Activated CD4-positive, CD25-positive, alpha-beta regulatory T cell treated with anti-CD3 and anti-CD28 coated beads, Interleukin-2, amount 50 U/mL, for 72 hours (primary cell): ENCODE results near the gene RFC4.
A peak's percentile ranks its signal among the peaks of the same experiment; 100 is the strongest.
"Not testable (repeated sequence)": the region's sequence is repeated elsewhere in the genome, so short reads cannot be mapped to it uniquely, and the experiment has no call there.

Source experiments
- DNase-seq: peaks from one replicate; pipeline ENCODE4 v3.0.0; 2021

Gene RFC4

GRCh38 chr3:186806089-186807055 is at the start of gene RFC4:
Gene RFC4 (minus strand): TSS chr3:186806482. CDS start chr3:186804713, 1,769 bp downstream.
- peak; percentile 83 for DNase-seq

DNA sequence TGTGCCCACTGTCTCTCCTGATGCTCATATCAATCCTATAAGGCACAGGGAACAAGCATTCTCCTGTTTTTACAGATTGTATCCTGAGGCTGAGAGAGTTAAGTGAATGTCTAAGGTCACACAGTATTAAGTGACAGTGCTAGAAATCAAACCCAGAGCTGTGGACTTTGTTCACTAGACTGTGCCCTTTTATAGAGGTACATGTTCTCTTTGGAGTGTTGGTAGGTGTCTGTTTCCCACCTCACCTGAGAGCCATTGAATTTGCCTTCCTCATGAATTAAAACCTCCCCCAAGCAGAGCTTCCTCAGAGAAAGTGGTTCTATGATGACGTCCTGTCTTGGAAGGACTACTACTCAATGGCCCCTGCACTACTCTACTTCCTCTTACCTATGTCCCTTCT is 48.7 kb upstream of the RFC4 start:
- no peak for DNase-seq

DNA sequence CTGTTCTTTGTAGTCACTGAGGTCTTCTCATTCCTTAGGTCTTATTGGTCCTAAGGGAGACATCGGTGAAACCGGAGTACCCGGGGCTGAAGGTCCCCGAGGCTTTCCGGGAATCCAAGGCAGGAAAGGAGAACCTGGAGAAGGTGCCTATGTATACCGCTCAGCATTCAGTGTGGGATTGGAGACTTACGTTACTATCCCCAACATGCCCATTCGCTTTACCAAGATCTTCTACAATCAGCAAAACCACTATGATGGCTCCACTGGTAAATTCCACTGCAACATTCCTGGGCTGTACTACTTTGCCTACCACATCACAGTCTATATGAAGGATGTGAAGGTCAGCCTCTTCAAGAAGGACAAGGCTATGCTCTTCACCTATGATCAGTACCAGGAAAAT is 47.9 kb upstream of the RFC4 start:
- DNase-seq = no peak

DNA sequence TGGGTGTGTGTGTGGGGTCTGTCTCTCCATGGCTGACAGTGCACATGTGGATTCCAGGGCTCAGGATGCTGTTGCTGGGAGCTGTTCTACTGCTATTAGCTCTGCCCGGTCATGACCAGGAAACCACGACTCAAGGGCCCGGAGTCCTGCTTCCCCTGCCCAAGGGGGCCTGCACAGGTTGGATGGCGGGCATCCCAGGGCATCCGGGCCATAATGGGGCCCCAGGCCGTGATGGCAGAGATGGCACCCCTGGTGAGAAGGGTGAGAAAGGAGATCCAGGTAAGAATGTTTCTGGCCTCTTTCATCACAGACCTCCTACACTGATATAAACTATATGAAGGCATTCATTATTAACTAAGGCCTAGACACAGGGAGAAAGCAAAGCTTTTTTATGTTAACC is 46.7 kb upstream of the RFC4 start:
- no peak for DNase-seq

GRCh38 chr3:186851835-186852234 is 45.6 kb upstream of the RFC4 start:
- not testable (repeated sequence) for DNase-seq

DNA sequence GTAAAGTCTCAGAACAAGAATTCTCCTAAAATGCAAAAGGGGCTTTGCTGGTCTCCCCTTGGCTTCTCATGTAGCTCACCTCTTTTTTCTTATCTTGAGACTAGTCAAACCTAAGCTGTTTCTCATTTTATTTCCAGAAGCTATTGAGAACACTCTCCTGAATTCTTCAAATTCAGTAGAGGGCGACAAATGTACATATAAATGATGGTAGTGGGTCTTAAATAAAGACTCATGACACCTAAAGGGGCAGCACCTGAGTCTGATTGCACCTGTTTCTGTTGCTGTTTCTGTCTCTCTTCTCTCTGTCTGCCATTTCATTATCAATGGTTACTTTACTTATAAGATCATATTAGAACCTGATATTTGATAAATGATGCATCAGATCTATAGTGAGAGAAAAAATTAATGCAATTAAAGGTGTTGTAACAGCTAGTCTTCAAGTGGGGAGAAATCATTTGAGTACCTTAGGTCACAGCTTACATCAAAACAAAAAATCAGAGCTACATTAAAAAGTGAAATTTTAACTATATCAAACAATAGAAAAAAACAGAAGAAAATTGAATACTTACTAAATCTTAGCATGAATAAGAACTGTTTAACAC is 43.2 kb upstream of the RFC4 start:
- no peak for DNase-seq

DNA sequence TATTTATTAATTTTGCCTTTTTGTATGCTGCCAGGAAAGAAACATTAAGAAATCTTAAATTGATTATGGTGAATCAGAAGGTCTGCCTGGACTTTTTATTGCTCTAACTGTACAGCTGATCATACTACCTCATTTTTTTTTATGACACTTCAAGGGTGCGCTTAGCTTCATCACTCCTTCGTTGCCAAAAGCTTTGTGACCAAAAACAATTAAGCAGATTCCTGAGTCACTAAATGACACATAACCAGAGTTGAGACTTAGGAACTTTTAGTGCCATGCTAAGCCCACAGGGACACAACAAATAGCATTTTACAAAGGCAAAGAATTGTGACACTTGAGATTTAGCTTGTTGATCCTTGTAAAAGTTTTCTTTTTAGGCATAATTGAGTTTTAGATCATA is 41.2 kb upstream of the RFC4 start:
- no peak for DNase-seq

- no peak for DNase-seq
These were observed 39.5 kb upstream of the RFC4 start for GRCh38 chr3:186845756-186846155.

DNA sequence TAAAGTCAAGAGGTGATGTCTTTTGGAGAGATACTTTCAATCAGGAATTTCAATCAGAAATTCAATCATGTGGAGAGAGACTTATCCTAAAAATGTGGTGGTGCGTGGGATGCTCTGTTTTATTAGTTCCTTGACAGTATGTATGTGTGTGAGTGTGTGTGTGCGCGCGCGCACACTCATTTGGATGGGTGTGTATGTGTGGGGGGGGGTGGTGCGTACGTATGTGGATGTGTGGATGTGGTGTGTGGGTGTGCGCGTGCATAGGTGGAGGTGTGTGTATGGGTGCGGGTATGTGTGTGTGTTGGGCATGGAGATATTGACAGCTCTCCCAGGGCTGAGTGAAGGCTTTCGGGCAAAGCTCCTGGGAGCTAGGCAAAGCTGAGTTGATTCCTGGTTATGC is 38.6 kb upstream of the RFC4 start:
- no peak for DNase-seq

DNA sequence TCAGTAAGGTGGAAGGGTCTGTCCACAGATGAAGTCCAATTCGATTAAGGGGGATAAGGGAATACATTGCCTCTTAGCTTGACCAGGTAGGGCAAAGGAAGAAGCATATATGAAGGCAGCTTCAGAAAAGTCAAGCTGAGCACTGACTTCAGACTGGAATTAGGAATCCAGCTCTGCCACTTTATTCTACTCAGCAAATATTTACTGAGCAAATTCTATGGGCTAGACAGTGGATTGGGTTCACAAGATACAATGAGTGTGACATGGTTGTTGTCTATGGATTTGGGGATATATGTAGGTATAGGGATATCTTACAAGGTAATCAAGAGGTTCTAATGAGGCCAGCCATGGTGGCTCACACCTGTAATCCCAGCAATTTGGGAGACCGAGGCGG is 36.8 kb upstream of the RFC4 start:
- DNase-seq = no peak

DNA sequence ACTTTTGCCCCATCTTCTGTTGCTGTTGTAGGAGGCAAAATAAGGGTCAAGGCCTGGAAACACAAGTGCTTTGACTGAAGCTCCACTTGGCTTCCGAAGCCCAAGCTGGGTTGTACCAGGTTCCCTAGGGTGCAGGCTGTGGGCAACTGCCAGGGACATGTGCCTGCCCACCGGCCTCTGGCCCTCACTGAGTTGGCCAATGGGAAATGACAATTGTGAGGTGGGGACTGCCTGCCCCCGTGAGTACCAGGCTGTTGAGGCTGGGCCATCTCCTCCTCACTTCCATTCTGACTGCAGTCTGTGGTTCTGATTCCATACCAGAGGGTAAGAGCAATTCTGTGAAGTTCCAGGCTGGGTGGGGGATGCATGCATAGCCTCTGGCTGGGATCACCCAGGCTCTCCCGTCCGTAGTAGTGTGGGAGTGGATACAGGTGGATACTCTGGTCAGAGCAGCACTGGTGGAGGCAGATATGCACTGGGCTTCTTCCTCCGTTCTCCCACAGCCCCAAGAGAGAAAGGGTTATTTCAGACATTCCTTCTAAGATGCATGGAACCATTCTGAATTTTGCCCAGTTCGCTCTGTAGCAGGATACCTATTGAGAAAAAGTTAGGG is 36.2 kb upstream of the RFC4 start, which contains the start of gene ADIPOQ:
Gene ADIPOQ, plus strand, starts transcription at position 285 of the 613 bp plus-strand sequence. CDS start 10,349 bp downstream, outside the sequence.
- DNase-seq = no peak

DNA sequence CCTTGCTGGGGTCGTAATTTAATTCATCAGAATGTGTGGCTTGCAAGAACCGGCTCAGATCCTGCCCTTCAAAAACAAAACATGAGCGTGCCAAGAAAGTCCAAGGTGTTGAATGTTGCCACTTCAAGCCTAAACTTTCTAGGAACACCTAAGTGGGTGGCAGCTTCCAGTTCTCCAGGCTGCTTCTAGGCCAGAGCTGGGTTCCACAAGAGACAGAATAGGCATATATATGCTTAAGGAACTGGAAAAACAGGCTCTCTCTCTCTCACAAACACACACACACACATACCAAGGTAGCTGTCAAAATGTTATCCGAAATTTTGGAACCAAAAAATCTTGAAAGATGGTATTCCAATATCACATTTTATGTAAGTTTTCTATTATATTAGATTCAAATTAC is 35.3 kb upstream of the RFC4 start:
- DNase-seq = no peak

GRCh38 chr3:186839874-186840641 is 33.8 kb upstream of the RFC4 start:
- DNase-seq = no peak

DNA sequence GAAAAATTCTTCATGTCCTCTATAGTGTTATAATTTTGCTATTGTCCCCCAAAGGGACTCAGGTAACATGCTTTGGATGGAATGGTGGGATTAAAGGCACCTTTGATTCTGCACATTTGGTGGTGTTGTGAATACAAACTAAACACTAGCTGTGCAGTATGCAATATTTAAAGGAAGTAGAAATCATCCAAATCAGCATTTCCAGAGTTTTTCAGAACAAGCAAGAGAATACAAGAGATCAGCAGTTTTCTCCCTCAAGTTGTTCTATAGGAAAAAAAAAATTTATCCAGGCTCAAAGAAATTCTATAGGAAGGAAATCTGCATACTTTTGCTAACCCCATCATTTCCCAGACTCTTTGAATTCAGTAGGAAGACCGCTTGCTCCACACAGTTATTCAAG is 26.0 kb upstream of the RFC4 start:
- DNase-seq = no peak

DNA sequence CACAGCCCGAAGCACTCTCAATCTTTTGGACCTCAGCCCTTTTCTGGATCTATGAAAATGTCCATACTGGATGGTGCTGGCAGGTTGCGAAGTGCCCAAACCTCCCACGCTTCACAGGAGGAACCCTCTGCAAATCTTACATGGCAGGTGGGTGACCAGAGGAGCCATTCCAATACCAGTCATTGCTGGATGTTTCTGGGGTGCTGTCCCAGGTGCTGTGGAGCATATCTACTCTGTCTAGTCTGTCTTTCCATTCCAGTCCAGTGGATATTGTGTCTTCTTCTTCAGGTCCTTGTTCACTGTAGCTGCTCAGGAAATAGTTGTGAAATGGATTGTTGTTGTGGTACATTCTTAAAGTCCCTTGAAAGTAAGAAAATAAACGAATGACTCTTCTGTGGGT is 25.5 kb upstream of the RFC4 start:
- no peak for DNase-seq

DNA sequence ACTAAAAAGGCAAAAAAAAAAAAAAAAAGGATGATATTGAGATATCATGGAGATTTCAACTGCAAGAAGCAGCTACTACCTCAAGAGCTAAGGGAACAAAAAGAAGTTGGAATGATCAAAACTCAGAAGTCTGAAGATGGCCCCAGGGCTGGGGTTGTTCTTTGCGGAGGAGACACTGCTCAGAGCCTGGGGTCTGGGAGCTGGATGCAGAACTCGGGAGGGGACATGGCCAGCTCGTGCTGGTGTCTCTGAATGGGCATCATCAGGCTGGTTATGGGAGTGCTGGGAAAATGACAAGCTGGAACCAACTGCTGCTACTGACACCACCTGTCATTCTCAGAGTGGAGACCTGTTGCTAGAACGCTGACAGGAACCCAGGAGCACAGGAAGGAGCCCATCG is 22.1 kb upstream of the RFC4 start:
- no peak for DNase-seq

- DNase-seq = peak; percentile 86
These were observed 20.9 kb upstream of the RFC4 start for GRCh38 chr3:186826976-186827857.

DNA sequence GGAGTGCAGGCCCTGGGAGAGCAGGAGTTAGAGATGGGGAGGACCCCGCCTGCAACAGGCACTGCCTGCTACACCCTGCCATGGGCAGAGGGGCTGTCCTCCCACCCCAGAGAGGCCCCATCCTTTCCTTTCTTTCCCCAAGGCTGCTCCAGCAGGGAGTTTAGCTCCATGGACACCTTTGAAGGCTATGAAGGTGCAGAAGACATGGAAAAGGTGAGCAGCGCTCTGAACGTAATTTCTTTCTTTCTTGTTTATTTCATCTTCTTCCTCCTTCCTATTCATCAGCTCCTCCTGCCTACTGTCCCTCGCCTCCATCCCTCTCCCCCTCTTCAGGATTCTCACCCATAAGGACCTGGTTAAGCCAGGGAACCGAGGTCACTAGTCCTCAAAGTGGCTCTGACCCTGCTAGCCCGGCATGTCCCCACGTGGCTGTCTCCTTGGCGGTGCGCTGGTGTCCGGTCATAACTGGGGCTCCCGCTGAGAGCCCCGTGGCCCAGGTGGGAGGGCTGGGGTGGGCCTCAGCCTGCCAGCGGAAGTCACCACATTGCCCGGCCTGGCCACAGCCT is 20.2 kb upstream of the RFC4 start:
- peak; percentile 37 for DNase-seq

DNA sequence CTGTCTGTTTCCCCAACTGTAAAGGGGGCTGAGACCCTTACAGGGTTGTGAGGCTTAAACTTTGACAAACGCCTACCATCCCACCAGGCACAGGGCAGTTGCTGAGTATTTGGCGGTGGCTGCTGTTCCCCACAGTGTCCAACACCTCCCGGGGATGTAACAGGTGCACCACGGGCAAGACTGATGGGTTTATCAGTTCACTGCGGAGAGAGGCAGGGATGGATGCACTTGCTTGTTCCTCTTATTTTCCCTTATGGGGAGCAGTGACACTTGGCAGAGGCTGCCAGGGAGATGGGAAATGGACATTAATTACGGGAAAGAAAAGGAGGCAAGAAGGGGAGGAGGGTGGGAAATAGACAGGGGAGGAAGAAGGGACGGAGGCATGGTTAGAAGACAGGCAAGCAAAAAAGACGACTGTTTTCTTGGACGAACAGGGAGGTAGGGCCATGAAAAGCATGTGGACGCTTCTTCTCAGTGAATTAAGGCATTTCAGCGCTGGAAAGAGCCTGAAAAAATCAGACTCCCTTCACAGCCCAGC is 19.7 kb upstream of the RFC4 start:
- no peak for DNase-seq

DNA sequence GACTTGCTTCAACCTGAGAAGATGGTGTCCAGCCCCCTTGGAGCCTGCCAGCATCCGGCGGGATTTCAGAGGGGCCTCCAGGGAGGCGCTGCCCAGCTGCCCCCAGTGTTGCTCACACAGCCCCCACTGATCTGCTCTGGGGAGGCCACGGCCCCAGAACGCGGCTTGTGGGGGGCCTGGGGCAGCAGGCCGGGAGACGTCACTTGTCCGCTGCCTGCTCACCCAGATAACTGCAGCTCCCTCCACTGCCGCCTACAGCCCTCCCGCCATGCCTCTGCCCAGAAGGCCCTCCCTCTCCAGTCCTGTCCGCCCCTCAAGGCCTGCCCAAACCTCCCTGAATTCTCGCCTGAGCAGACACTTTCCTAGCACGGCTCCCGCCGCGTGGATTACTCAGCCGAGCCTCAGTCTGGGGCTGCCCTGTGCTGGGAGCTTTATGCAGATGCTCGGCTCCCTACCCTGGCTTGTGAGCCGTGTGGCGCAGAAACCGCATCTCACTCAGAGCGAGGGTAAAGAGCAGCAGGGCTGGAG is 19.1 kb upstream of the RFC4 start:
- peak; percentile 37 for DNase-seq
